Smooth muscle cell (in vitro differentiated cells): ENCODE results near the gene CLIP4. TPM values are rescaled to one million over a fixed set of nuclear protein-coding genes. Genes with fewer than 3 reads are reported as not detected.

ENCODE experiments used
- DNase-seq: peaks from one replicate; lab custom pipeline; 2025; ENCODE audit not compliant: unreplicated experiment; lab: John Stamatoyannopoulos, UW
- H2AFZ ChIP-seq: fragments of 200-600 bp; sonication (generic); 2 replicates; pipeline ENCODE4 v1.6.0; 2016; ENCODE audit warnings: antibody characterized with exemption, low read depth, mild to moderate bottlenecking
- H3F3A ChIP-seq: fragments of 200-600 bp; sonication (generic); 2 replicates; pipeline ENCODE4 v1.6.0; 2017; ENCODE audit warnings: antibody characterized with exemption, low read depth
- H3K27ac ChIP-seq: fragments of 200-600 bp; sonication (generic); 2 replicates; pipeline ENCODE4 v1.5.1; 2016; ENCODE audit warnings: low read depth, mild to moderate bottlenecking
- H3K27me3 ChIP-seq: fragments of 200-600 bp; sonication (generic); 2 replicates; pipeline ENCODE4 v1.6.1; 2016; ENCODE audit warnings: low read depth, mild to moderate bottlenecking
- H3K36me3 ChIP-seq: fragments of 200-600 bp; sonication (generic); 2 replicates; pipeline ENCODE4 v1.5.1; 2016; ENCODE audit warnings: low read depth
- H3K4me1 ChIP-seq: fragments of 200-600 bp; sonication (generic); 2 replicates; pipeline ENCODE4 v1.5.1; 2016; ENCODE audit warnings: low read depth
- H3K4me2 ChIP-seq: fragments of 200-600 bp; sonication (generic); 2 replicates; pipeline ENCODE4 v1.6.0; 2016; ENCODE audit warnings: mild to moderate bottlenecking
- H3K4me3 ChIP-seq: fragments of 200-600 bp; sonication (generic); 2 replicates; pipeline ENCODE4 v1.5.1; 2016; ENCODE audit warnings: mild to moderate bottlenecking
- H3K79me2 ChIP-seq: fragments of 200-600 bp; sonication (generic); 2 replicates; pipeline ENCODE4 v1.6.0; 2016; ENCODE audit warnings: low read depth, mild to moderate bottlenecking
- H3K9ac ChIP-seq: fragments of 200-600 bp; sonication (generic); 2 replicates; pipeline ENCODE4 v1.6.0; 2016; ENCODE audit warnings: low read depth
- H3K9me3 ChIP-seq: fragments of 200-600 bp; sonication (generic); replicated peaks from 2 replicates; pipeline ENCODE4 v1.5.1; 2016; ENCODE audit warnings: low read depth
- H4K20me1 ChIP-seq: fragments of 200-600 bp; sonication (generic); 2 replicates; pipeline ENCODE4 v1.6.0; 2016; ENCODE audit warnings: low read depth
- WGBS: methylation state at CpG from one replicate; pipeline ENCODE4 v1.1.7; 2016; ENCODE audit warnings: low lambda C conversion rate; 5-methylcytosine and 5-hydroxymethylcytosine counted together
- polyA plus RNA-seq: library from polyadenylated mRNA; unstranded; fragments of >200 nt; fragmentation: Nextera tagmentation; extraction: Ambion mirVana; gene quantifications from 2 replicates; pipeline ENCODE4 v1.2.1, GENCODE V29; 2016
- total RNA-seq: library from RNA; depleted of rRNA; stranded (reverse); fragments of >200 nt; gene quantifications from 2 replicates; pipeline ENCODE4 v1.2.3, GENCODE V29; 2014
- TF ChIP-seq, protein P1 (sequence below): fragments of 200-600 bp; sonication (generic); IDR thresholded peaks from 2 replicates; pipeline ENCODE4 v1.5.1; 2017; ENCODE audit warnings: borderline replicate concordance, mild to moderate bottlenecking, antibody characterized with exemption; ENCODE audit not compliant: insufficient read depth, poor library complexity, severe bottlenecking

CLIP4 gene
- total and polyA plus RNA-seq, 2 experiments from 2014 or later: 5.7 to 18.9 TPM

DNA sequence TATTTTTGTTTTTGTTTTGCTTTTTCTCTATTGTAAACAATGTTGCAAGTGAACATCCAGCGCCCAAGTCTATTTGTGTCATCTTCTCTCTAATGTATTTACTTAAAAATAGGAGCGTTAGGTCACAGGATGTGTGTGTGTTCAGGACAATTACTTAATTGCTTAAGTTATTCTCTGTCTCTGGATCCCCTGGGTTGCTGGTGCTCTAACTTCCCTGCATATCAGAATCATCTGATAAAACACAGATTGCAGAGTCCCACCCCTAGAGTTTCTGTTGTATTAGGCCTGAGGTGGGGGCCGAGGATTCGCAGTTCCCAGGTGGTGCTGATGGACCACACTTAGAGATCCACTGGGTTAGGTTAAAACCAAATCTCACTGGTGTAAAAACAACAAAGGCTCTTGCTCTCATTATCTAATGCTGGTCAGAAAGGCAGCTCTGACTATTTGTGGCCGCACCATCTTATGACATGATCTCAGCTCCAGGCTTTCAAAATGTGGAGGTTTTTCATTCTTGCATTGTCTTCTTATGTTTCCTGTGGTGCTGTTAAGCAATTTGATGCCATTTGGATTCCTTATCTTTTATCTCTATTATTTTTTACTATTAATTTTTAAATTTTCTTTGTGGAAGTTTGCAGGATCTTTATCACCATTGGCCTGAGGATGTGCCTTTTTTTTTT is 87.7 kb downstream of the CLIP4 start:
- H3K4me1 ChIP-seq: no peaks in the 10 kb centered on the region
- H3K4me3 ChIP-seq: no peak overlapping the region
- no peak overlapping the region for H2AFZ ChIP-seq
- no peaks in the 10 kb centered on the region for H3K9me3 ChIP-seq
- no peaks in the 10 kb centered on the region for H3F3A ChIP-seq
- TF ChIP-seq, protein P1, sequence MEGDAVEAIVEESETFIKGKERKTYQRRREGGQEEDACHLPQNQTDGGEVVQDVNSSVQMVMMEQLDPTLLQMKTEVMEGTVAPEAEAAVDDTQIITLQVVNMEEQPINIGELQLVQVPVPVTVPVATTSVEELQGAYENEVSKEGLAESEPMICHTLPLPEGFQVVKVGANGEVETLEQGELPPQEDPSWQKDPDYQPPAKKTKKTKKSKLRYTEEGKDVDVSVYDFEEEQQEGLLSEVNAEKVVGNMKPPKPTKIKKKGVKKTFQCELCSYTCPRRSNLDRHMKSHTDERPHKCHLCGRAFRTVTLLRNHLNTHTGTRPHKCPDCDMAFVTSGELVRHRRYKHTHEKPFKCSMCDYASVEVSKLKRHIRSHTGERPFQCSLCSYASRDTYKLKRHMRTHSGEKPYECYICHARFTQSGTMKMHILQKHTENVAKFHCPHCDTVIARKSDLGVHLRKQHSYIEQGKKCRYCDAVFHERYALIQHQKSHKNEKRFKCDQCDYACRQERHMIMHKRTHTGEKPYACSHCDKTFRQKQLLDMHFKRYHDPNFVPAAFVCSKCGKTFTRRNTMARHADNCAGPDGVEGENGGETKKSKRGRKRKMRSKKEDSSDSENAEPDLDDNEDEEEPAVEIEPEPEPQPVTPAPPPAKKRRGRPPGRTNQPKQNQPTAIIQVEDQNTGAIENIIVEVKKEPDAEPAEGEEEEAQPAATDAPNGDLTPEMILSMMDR: no peak
- H3K4me2 ChIP-seq: no peak overlapping the region
- WGBS: 79% methylated on average over 5 of the region's 5 CpGs
- H3K27me3 ChIP-seq: no peaks in the 10 kb centered on the region
- no peaks in the 10 kb centered on the region for H3K79me2 ChIP-seq
- no peak overlapping the region for H3K27ac ChIP-seq
- no peak overlapping the region for H3K9ac ChIP-seq
- H3K36me3 ChIP-seq: no peaks in the 10 kb centered on the region
- no peak for DNase-seq
- no peaks in the 10 kb centered on the region for H4K20me1 ChIP-seq

DNA sequence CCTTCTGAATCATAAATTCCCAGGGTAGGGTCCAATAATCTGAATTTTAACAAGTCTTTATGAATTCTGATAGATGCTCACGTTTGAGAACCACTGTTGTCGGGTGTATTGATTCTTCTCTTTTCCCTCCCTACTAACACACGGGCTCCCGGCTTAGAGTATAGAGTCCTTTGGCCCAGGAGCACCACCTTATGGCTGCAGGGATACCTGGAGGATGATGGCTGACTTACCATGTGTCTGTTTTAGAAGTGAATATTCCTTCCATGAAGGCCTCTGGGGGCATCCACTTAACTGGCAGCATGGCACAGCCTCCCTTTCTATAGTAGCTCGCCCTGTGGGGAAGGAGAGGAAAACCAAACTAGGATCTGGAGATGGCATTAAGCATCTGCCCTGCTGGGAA is 91.7 kb downstream of the CLIP4 start:
- no peak overlapping the region for H3K9ac ChIP-seq
- no peak overlapping the region for H3K4me3 ChIP-seq
- TF ChIP-seq, protein P1: no peak
- H3K79me2 ChIP-seq: no peaks in the 10 kb centered on the region
- no peak for DNase-seq
- H3K27me3 ChIP-seq: no peaks in the 10 kb centered on the region
- H3K4me2 ChIP-seq: no peak overlapping the region
- H3K4me1 ChIP-seq: no peaks in the 10 kb centered on the region
- no peak overlapping the region for H3K27ac ChIP-seq
- no peaks in the 10 kb centered on the region for H3K9me3 ChIP-seq
- WGBS: 79% methylated on average over 5 of the region's 5 CpGs
- H2AFZ ChIP-seq: no peak overlapping the region
- no peaks in the 10 kb centered on the region for H3K36me3 ChIP-seq
- no peaks in the 10 kb centered on the region for H4K20me1 ChIP-seq
- no peaks in the 10 kb centered on the region for H3F3A ChIP-seq

DNA sequence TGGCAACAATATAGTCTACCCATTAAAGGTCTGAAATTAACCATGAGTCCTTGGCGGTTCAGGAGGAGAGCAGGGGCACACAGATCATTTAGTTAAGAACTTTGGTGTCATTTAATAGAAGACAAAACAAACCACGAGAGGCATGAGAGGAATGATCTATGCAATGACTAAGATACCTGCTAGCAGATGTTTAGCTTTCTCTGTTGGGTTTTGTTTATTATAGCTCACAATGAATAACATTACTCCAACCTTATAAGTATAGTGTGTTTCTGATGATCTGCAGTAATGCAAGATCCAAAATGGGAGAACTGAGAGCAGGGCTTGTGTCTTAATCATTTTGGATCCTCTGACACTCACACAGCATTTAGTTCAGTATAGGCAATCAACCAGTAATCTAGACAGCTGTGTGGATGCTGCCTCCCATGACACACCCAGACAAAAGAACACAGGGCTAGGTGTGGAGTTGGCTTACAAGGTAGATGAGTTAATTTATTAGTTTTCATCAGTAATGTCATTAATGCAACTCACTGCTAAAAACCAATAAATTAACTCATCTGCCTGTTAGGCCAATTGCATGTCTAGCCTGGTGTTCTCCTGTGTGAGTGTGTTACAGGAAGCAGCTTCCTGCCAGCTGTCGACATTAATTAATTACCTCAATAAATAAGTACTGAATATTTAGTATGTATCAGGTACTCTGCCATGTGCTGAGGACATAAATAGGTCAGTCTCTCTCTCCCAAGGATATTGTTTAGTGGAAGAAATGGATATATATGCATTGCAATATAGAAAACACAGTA is 92.3 kb downstream of the CLIP4 start:
- TF ChIP-seq, protein P1: no peak
- no peaks in the 10 kb centered on the region for H3K79me2 ChIP-seq
- no peaks in the 10 kb centered on the region for H3K36me3 ChIP-seq
- H3K9me3 ChIP-seq: no peaks in the 10 kb centered on the region
- H2AFZ ChIP-seq: no peak overlapping the region
- H3K27ac ChIP-seq: no peak overlapping the region
- H3F3A ChIP-seq: no peaks in the 10 kb centered on the region
- H3K4me2 ChIP-seq: no peak overlapping the region
- H3K4me3 ChIP-seq: no peak overlapping the region
- no peak for DNase-seq
- no peaks in the 10 kb centered on the region for H3K4me1 ChIP-seq
- no peaks in the 10 kb centered on the region for H4K20me1 ChIP-seq
- 87% methylated on average over 3 of the region's 3 CpGs for WGBS
- H3K9ac ChIP-seq: no peak overlapping the region
- no peaks in the 10 kb centered on the region for H3K27me3 ChIP-seq
